GM12874 (cell line): ENCODE results near the gene SMPD3.

Experiments used
- TF ChIP-seq, protein P1 (sequence below): IDR thresholded peaks from 2 replicates; pipeline ENCODE4 v1.5.1; 2011; ENCODE audit warnings: low read depth, mild to moderate bottlenecking, control low read depth, low read length, moderate library complexity; ENCODE audit not compliant: insufficient read depth

The SMPD3 gene

DNA sequence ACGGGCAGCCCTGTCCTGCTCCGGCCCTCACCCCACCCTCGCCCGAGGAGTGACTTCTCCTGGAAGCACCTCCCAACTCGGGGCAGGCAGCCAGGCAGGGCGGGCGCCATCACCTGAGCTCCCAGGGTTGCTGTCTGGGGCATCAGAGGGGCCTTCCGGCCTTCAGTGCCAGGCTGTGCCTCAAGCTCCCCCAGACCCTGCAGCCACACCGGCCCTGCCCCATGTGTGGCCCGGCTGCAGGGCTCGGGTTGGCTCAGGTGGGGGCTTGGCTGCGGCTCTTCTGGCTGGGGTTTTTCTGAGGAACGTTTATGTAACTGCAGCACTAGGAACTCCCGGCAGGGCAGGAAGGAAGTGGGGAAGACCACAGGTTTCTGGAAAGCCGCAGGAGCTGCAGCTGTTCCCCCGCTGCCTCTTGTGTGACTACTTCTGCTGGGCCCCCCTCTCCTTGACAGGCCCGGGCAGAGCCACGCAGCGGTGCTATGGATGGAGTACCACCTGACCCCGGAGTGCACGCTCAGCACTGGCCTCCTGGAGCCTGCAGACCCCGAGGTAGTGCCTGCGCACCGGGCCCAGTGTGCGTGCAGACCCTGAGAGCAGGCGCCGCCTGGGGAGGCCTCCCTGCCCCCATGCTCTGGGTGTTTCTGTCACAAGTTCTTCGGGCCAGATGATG is 91.9 kb downstream of the SMPD3 start:
- TF ChIP-seq, protein P1, sequence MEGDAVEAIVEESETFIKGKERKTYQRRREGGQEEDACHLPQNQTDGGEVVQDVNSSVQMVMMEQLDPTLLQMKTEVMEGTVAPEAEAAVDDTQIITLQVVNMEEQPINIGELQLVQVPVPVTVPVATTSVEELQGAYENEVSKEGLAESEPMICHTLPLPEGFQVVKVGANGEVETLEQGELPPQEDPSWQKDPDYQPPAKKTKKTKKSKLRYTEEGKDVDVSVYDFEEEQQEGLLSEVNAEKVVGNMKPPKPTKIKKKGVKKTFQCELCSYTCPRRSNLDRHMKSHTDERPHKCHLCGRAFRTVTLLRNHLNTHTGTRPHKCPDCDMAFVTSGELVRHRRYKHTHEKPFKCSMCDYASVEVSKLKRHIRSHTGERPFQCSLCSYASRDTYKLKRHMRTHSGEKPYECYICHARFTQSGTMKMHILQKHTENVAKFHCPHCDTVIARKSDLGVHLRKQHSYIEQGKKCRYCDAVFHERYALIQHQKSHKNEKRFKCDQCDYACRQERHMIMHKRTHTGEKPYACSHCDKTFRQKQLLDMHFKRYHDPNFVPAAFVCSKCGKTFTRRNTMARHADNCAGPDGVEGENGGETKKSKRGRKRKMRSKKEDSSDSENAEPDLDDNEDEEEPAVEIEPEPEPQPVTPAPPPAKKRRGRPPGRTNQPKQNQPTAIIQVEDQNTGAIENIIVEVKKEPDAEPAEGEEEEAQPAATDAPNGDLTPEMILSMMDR, result no peak

DNA sequence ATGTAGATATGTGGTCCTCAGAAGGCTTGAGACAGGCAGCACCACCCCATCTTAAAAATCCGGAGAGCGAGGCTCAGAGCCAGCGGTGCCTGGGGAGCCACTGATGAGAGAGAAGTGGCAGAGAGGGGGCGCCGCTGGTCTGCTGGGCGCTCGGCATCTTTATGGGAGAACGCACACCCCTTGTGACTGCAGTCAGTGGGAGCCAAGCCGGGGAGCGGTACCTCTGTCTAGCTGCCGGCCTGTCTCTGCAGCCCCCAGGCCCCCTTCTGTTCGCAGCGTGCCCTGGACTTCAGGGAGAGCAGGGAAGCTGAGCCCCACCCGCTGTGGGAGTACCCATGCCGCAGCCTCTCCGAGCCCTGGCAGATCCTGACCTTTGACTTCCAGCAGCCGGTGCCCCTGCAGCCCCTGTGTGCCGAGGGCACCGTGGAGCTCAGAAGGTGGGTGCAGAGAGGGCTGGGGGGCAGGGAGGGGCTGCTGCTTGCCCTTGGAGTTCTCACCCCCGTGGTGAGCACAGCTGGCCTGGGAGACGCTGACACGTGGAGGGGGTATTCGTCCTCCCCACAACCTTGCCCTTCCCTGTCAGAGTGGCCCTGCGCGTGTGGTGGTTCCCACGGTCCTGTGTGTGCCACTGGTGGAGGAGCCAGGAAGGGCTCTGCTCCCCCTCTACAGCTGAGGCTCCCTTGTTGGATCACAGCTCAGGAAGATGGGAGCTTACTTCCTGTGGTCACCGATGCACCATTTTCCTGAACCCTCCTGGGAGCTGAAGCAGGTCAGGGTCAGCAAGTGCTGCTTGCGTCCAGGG is 92.7 kb downstream of the SMPD3 start:
- TF ChIP-seq, protein P1, result no peak

DNA sequence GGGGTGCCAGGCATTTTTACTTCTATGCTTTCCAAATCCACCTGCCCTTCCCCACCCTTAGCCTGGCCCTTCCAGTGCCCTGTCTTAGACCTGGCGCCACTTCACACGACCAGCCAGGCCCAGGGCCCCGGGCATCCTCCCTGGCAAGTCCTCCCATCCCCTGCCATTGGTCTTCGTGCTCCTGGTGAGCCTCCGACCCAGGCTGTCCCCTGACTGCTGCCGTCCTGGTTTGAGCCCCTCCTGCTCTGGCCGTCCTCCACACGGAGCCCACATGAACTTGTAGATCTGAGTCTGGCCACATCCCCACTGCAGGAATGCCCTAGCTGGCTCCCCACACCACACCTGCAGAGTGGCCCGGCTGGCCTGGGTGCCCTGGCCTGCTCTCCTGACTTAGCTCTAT is 93.5 kb downstream of the SMPD3 start:
- TF ChIP-seq, protein P1, result no peak

DNA sequence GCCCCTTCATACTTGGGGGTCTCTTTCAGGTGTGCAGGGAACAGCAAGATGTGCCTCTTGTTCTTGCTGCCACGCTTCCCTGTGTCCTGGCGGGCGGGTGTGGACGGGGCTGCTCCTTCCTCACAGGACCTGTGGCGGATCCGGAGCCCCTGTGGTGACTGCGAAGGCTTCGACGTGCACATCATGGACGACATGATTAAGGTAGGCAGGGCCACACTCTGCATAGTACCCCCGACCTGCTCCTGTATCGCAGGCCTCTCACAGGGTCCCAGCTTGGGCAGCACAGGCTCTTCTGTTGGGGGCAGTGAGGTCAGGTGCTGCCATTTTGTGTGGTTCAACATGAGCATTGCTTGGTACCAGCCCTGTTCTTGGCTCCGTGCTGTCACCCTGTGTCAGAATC is 94.9 kb downstream of the SMPD3 start:
- TF ChIP-seq, protein P1, result no peak

DNA sequence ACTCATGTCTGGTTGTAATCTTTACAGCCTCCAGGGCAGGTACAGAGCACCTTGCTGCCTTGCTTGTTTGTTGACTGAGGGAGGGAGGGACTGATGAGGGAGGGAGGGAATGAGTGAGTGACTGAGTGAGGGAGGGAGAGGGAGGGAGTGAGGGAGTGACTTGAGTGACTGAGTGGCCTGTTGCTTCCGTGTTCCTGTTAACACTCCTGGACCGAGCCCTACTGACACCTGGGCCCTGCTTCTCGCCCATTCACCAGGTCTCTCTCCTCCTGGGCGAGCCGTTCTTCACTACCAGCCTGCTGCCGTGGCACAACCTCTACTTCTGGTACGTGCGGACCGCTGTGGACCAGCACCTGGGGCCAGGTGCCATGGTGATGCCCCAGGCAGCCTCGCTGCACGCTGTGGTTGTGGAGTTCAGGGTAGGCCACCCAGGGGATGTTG is 96.3 kb downstream of the SMPD3 start:
- TF ChIP-seq, protein P1, result no peak

DNA sequence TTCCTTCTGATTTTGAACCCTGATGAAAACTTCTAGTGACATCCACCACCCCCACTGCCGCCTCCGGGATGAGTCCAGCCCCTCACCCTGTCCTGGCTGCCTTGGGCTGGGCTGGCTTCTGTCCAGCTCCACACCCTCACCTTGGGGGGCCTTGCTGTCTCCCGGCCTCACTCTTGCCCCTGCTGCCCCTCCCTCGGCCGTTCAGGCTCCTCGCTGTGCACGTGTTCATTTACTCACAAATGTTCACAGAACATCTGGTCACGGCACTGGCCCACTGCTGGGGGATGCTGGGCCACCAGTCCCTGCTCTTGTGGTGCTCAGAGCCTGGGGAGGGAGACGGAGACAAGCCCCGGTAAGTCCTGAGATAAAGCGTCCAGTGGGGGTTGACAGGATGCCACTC is 96.8 kb downstream of the SMPD3 start:
- TF ChIP-seq, protein P1, result no peak

DNA sequence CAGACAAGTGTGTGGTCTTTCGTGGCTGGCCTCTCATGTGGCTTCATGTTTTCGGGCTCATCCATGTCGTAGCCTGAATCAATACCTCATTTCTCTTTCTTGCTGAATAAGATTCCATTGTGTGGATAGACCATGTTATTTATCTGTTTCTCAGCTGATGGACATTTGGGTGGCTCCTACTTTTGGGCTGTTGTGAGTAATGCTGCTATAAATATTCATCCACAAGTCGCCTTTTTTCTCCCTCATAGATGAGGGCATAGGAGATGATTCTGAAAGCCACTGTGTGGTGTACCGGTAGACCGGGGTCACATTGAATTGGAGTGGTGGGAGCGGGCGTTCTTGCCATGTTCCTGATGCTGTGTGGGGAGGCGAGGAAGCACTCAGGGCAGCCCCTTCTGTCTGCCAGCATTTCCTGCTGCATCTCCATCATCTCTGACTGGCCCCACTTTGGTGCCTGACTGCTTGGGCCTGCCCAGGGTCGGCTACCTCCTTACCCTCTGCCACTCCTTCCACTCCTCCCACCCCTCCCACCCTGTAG is 97.4 kb downstream of the SMPD3 start:
- TF ChIP-seq, protein P1, result no peak
